OCI-LY7 (cell line): ENCODE measurements around the gene RAB27B.

Source experiments
- EZH2phosphoT487 ChIP-seq: fragments of 200-600 bp; sonication (generic); IDR thresholded peaks from 2 replicates; pipeline ENCODE4 v1.6.1; 2018; ENCODE audit warnings: low read depth, borderline replicate concordance, mild to moderate bottlenecking, mixed run types, antibody characterized with exemption, low read length, moderate library complexity, mixed read lengths
- TF ChIP-seq, protein P1 (sequence below): fragments of 200-600 bp; sonication (generic); conservative IDR thresholded peaks from 2 replicates; pipeline ENCODE4 v1.5.1; 2014; ENCODE audit warnings: mild to moderate bottlenecking, antibody characterized with exemption, low read length, moderate library complexity, mixed read lengths

DNA sequence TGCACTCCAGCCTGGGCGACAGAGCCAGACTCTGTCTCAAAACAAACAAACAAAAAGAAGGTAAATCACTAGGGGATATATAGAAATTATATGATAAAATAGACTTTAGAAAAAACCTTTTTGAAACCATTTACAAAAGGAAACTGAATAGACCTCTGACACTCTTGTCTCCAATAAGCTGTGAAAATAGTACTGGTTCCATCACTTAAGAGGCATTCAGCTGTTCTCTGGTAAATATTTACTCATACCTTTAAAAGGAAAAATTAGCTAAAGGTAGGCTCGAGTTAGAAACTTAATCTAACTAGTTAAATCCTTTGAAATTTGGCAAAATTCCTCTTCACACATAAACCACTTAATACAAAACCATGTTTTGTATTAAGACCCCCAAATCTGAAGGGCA, 21.4 kb downstream of the RAB27B start:
- TF ChIP-seq, protein P1, sequence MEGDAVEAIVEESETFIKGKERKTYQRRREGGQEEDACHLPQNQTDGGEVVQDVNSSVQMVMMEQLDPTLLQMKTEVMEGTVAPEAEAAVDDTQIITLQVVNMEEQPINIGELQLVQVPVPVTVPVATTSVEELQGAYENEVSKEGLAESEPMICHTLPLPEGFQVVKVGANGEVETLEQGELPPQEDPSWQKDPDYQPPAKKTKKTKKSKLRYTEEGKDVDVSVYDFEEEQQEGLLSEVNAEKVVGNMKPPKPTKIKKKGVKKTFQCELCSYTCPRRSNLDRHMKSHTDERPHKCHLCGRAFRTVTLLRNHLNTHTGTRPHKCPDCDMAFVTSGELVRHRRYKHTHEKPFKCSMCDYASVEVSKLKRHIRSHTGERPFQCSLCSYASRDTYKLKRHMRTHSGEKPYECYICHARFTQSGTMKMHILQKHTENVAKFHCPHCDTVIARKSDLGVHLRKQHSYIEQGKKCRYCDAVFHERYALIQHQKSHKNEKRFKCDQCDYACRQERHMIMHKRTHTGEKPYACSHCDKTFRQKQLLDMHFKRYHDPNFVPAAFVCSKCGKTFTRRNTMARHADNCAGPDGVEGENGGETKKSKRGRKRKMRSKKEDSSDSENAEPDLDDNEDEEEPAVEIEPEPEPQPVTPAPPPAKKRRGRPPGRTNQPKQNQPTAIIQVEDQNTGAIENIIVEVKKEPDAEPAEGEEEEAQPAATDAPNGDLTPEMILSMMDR = no peak
- TF ChIP-seq EZH2phosphoT487 = no peak
